Kidney (tissue), 14 donors: ENCODE results near the gene DDX10. TPM values are rescaled to one million over a fixed set of nuclear protein-coding genes. Genes with fewer than 3 reads are reported as not detected.

ENCODE experiments used
- DNase-seq, 5 donors: peaks; one replicate each; pipeline ENCODE4 v3.0.0-alpha.2; 2013 to 2020
- FAIRE-seq: peaks from 2 replicates; lab custom pipeline; 2012; peaks lifted over from hg19 to GRCh38; lab: Jason Lieb, UNC
- H3K27ac ChIP-seq, 2 donors: one replicate each; pipeline ENCODE4 v1.7.0; 2013; ENCODE audit warnings: low read depth in 2 of 2, low read length in 2 of 2, inconsistent platforms in 1 of 2
- H3K27me3 ChIP-seq: one replicate; pipeline ENCODE4 v1.7.1; 2013; ENCODE audit warnings: low read length, inconsistent platforms; ENCODE audit not compliant: control insufficient read depth, insufficient read depth
- H3K36me3 ChIP-seq, 3 donors: one replicate each; pipeline versions ENCODE4 v1.7.0 to v1.7.1; 2013; ENCODE audit warnings: low read length in 3 of 3, control low read depth in 1 of 3, inconsistent platforms in 1 of 3; ENCODE audit not compliant: insufficient read depth in 3 of 3, control insufficient read depth in 2 of 3
- H3K4me1 ChIP-seq, 3 donors: one replicate each; pipeline versions ENCODE4 v1.7.0 to v1.7.1; 2013; ENCODE audit warnings: low read length in 3 of 3, inconsistent platforms in 1 of 3, low read depth in 1 of 3; ENCODE audit not compliant: control insufficient read depth in 2 of 3, insufficient read depth in 2 of 3
- H3K4me3 ChIP-seq, 3 donors: one replicate each; pipeline versions ENCODE4 v1.7.0 to v1.8.1; 2013; ENCODE audit warnings: low read length in 3 of 3, control low read depth in 1 of 3, inconsistent platforms in 1 of 3
- H3K9ac ChIP-seq, 3 donors: one replicate each; pipeline versions ENCODE4 v1.7.0 to v1.7.1; 2013; ENCODE audit warnings: low read length in 3 of 3, control low read depth in 1 of 3, inconsistent platforms in 1 of 3
- H3K9me3 ChIP-seq, 3 donors: one replicate each; pipeline versions ENCODE4 v1.7.0 to v1.7.1; 2013; ENCODE audit warnings: low read length in 3 of 3, control low read depth in 1 of 3, inconsistent platforms in 1 of 3; ENCODE audit not compliant: control insufficient read depth in 2 of 3, insufficient read depth in 1 of 3
- intact Hi-C: fragments of 100-400 bp; cut with DNase I; formaldehyde crosslinking; loops from one replicate; pipeline ENCODE4 v1.11.1; 2022
- polyA plus RNA-seq: library from polyadenylated mRNA; stranded (reverse); fragments of 350-450 nt; fragmentation: Illumina TruSeq; extraction: RNeasy Lipid Tissue Mini Kit (QIAGEN cat#74804); gene quantifications from one replicate; pipeline ENCODE4 v1.2.3, GENCODE V29; 2014; ENCODE audit warnings: low read depth, low replicate concordance; ENCODE audit not compliant: insufficient read depth
- total RNA-seq: library from RNA; stranded (reverse); fragmentation: NEBNext Ultra II Directional; extraction: Animal tissue kit (Norgen Biotek cat#: 25700); gene quantifications from one replicate; pipeline ENCODE4 v1.2.1, GENCODE V29; 2021
- TF ChIP-seq, protein P1 (sequence below): IDR thresholded peaks from 3 replicates; pipeline ENCODE4 v1.5.1; 2012; ENCODE audit warnings: mild to moderate bottlenecking, moderate library complexity, borderline replicate concordance; ENCODE audit not compliant: insufficient read depth; ENCODE audit errors: extremely low read depth
- donor health status: control.
- donor health status: control.
- donor health status: control.
- donor health status: control.
- donor health status: control.
- donor health status: DM: yes; HTN: yes; CAD: no.
- donor health status: Normal renal cell carcinoma (clear cell type).

DDX10 gene
- total and polyA plus RNA-seq, 2 donors from 2014 or later, result 24.8 to 79.2 TPM

DNA sequence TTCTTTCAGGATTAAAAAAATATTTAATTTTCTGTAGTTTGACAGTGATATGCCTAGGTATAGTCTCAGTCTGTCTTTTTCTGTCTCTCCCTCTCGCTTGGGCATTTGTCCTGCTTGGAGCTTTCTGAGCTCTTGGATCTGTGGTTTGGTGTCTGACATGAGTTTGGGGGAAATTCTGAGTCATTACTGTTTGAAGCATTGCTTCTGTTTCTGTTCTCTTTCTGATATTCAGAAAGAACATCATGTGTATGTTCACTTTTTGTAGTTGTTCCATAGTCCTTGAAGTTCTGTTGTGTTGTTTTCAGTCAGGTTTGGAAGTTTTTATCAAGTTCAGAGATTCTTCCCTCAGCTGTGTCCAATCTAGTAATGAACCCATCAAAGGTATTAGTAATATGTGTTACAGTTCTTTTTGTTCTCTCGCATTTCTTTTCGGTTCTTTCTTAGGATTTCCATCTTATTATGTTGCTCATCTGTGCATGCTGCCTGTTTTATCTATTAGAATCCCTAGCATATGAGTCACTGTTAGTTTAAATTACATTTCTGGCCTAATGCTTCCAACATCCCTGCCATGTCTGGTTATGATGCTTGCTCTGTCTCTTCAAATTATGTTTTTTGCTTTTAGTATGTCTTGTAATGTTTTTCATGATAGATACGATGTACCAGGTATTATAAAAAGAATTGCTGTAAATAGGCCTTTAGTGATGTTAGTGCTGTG, 48.4 kb downstream of the DDX10 start:
- DNase-seq (no peak), FAIRE-seq (no peak)
- Histone ChIP-seq H3K27ac (no peak overlapping the region), H3K4me3 (no peak overlapping the region), H3K4me1 (no peaks in the 10 kb centered on the region), H3K9me3 (peaks cover 0 to 8% (median 2%) of the 10 kb centered on the region in 3 donors), H3K36me3 (peaks cover 0 to 9% (median 2%) of the 10 kb centered on the region in 3 donors), H3K27me3 (no peaks in the 10 kb centered on the region), H3K9ac (no peak overlapping the region)
- intact Hi-C loops, result no loop called here
- TF ChIP-seq, protein P1, sequence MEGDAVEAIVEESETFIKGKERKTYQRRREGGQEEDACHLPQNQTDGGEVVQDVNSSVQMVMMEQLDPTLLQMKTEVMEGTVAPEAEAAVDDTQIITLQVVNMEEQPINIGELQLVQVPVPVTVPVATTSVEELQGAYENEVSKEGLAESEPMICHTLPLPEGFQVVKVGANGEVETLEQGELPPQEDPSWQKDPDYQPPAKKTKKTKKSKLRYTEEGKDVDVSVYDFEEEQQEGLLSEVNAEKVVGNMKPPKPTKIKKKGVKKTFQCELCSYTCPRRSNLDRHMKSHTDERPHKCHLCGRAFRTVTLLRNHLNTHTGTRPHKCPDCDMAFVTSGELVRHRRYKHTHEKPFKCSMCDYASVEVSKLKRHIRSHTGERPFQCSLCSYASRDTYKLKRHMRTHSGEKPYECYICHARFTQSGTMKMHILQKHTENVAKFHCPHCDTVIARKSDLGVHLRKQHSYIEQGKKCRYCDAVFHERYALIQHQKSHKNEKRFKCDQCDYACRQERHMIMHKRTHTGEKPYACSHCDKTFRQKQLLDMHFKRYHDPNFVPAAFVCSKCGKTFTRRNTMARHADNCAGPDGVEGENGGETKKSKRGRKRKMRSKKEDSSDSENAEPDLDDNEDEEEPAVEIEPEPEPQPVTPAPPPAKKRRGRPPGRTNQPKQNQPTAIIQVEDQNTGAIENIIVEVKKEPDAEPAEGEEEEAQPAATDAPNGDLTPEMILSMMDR, result no peak

DNA sequence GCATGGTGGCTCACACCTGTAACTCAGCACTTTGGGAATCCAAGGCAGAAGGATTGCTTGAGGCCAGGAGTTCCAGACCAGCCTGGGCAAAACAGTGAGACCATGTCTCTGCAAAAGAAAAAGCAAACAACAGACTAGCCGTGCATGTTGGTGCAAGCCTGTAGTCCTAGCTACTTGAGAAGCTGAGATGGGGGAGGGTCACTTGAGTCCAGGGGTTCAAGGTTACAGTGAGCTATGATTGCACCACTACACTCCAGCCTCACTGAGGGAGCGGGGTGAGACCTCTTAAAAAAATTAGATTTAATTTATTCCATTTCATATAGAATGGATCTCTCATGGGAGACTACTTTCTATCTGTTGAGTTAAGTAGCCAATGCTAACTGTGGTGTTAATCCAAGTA, 50.4 kb downstream of the DDX10 start:
- Histone ChIP-seq H3K4me1 (no peaks in the 10 kb centered on the region), H3K4me3 (no peak overlapping the region), H3K9ac (no peak overlapping the region), H3K27ac (no peak overlapping the region), H3K9me3 (no peaks in the 10 kb centered on the region), H3K36me3 (no peaks in the 10 kb centered on the region), H3K27me3 (no peaks in the 10 kb centered on the region)
- no peak for FAIRE-seq
- no peak for DNase-seq
- intact Hi-C loops, result no loop called here
- TF ChIP-seq, protein P1, result no peak

DNA sequence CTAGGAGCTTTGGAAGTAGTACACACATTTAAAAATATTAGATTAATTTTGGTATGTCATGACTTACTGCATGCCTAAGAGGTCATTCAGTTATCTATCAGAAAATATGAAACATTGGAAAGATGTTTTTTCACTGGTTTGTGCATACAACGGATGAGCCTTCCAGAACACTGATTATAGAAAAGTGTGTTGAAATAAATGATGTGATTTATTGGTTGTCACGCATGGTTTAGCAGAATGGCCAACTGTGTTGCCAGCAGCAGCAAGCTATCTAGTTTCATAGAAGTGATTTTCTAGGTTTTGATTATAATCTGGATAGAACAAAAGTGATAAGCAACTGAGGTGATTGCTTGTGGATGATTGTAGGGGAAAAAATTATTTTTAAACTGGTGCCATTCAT, 53.6 kb downstream of the DDX10 start:
- Histone ChIP-seq H3K4me1 (no peaks in the 10 kb centered on the region), H3K9me3 (no peaks in the 10 kb centered on the region), H3K36me3 (peaks cover 0 to 8% (median 3%) of the 10 kb centered on the region in 3 donors), H3K27ac (no peak overlapping the region), H3K4me3 (no peak overlapping the region), H3K27me3 (no peaks in the 10 kb centered on the region), H3K9ac (no peak overlapping the region)
- FAIRE-seq (no peak), DNase-seq (peak in 2 of 5 donors; percentile 18 to 34)
- TF ChIP-seq, protein P1, result no peak
- intact Hi-C loops, result no loop called here
